Mesenchymal stem cell (in vitro differentiated cells and primary cell): Measurements from ENCODE around the gene CHN2.

Experiments
- DNase-seq: peaks from one replicate; pipeline ENCODE4 v3.0.0-alpha.2; 2013
- H2AFZ ChIP-seq: one replicate; pipeline ENCODE4 v1.6.1; 2013; ENCODE audit warnings: low read depth, mild to moderate bottlenecking, control low read depth, inconsistent platforms, low read length, moderate library complexity
- H2AK5ac ChIP-seq: 2 replicates; pipeline ENCODE4 v1.6.1; 2013; ENCODE audit warnings: low read length, moderate library complexity, mild to moderate bottlenecking, inconsistent platforms; ENCODE audit not compliant: severe bottlenecking
- H2BK120ac ChIP-seq: one replicate; pipeline ENCODE4 v1.6.1; 2013; ENCODE audit warnings: low read depth, mild to moderate bottlenecking, inconsistent platforms, low read length, moderate library complexity
- H2BK12ac ChIP-seq, 2 experiments: one replicate each; pipeline ENCODE4 v1.6.1; 2013; ENCODE audit warnings: inconsistent platforms in 2 of 2, low read length in 2 of 2, mild to moderate bottlenecking in 2 of 2, moderate library complexity in 2 of 2, control low read depth in 1 of 2
- H2BK15ac ChIP-seq: one replicate; pipeline ENCODE4 v1.6.1; 2013; ENCODE audit warnings: mild to moderate bottlenecking, low read depth, inconsistent platforms; ENCODE audit not compliant: poor library complexity, severe bottlenecking
- H2BK5ac ChIP-seq: 2 replicates; pipeline ENCODE4 v1.6.1; 2013; ENCODE audit warnings: low read depth, mild to moderate bottlenecking, low read length, control low read depth, inconsistent platforms; ENCODE audit not compliant: poor library complexity, severe bottlenecking
- H3K14ac ChIP-seq, 2 experiments: one replicate each; pipeline ENCODE4 v1.6.1; 2013; ENCODE audit warnings: inconsistent platforms in 2 of 2, low read length in 2 of 2, control low read depth in 1 of 2, mild to moderate bottlenecking in 1 of 2, moderate library complexity in 1 of 2
- H3K18ac ChIP-seq, 2 experiments: one replicate each; pipeline ENCODE4 v1.6.1; 2013; ENCODE audit warnings: inconsistent platforms in 2 of 2, low read length in 2 of 2, control low read depth in 1 of 2, low read depth in 1 of 2, mild to moderate bottlenecking in 1 of 2
- H3K23ac ChIP-seq, 2 experiments: one replicate each; pipeline ENCODE4 v1.6.1; 2013; ENCODE audit warnings: inconsistent platforms in 2 of 2, low read length in 2 of 2, mild to moderate bottlenecking in 2 of 2, moderate library complexity in 2 of 2, control low read depth in 1 of 2
- H3K27ac ChIP-seq: 2 replicates; pipeline ENCODE4 v1.5.1; 2013; ENCODE audit warnings: mild to moderate bottlenecking, moderate library complexity, low read length, control low read depth, inconsistent platforms; ENCODE audit not compliant: poor library complexity, severe bottlenecking
- H3K27me3 ChIP-seq, 2 experiments: 2 replicates each; pipeline versions ENCODE4 v1.6.1 to v1.7.0; 2013; ENCODE audit warnings: low read length in 2 of 2, mild to moderate bottlenecking in 2 of 2, moderate library complexity in 2 of 2, control low read depth in 1 of 2, inconsistent platforms in 1 of 2; ENCODE audit not compliant: control insufficient read depth in 1 of 2, insufficient read depth in 1 of 2
- H3K36me3 ChIP-seq, 2 experiments: 2 replicates each; pipeline versions ENCODE4 v1.6.1 to v1.7.0; 2013; ENCODE audit warnings: low read length in 2 of 2, control low read depth in 1 of 2, inconsistent platforms in 1 of 2, low read depth in 1 of 2, mild to moderate bottlenecking in 1 of 2; ENCODE audit not compliant: insufficient read depth in 2 of 2, control insufficient read depth in 1 of 2
- H3K4ac ChIP-seq, 2 experiments: one replicate each; pipeline ENCODE4 v1.6.1; 2013; ENCODE audit warnings: inconsistent platforms in 2 of 2, low read length in 2 of 2, mild to moderate bottlenecking in 2 of 2, moderate library complexity in 2 of 2, control low read depth in 1 of 2, low read depth in 1 of 2
- H3K4me1 ChIP-seq: 2 replicates; pipeline ENCODE4 v1.6.1; 2013; ENCODE audit warnings: low read depth, low read length, control low read depth; ENCODE audit not compliant: control insufficient read depth, insufficient read depth
- H3K4me2 ChIP-seq: 2 replicates; pipeline ENCODE4 v1.6.1; 2013; ENCODE audit warnings: low read length, mild to moderate bottlenecking, inconsistent platforms; ENCODE audit not compliant: poor library complexity, severe bottlenecking
- H3K4me3 ChIP-seq, 2 experiments: 2 replicates each; pipeline versions ENCODE4 v1.5.1 to v1.7.0; 2013; ENCODE audit warnings: low read length in 2 of 2, mild to moderate bottlenecking in 2 of 2, control low read depth in 1 of 2, low read depth in 1 of 2; ENCODE audit not compliant: insufficient read depth in 1 of 2
- H3K79me1 ChIP-seq: replicated peaks from 2 replicates; pipeline ENCODE4 v1.6.1; 2013; ENCODE audit warnings: mild to moderate bottlenecking, control low read depth, low read length, inconsistent platforms; ENCODE audit not compliant: poor library complexity, severe bottlenecking
- H3K9ac ChIP-seq: 2 replicates; pipeline ENCODE4 v1.7.0; 2013; ENCODE audit warnings: mild to moderate bottlenecking, low read length, moderate library complexity
- H3K9me3 ChIP-seq: 2 replicates; pipeline ENCODE4 v1.7.0; 2013; ENCODE audit warnings: mild to moderate bottlenecking, low read length; ENCODE audit not compliant: control insufficient read depth
- H4K8ac ChIP-seq: one replicate; pipeline ENCODE4 v1.6.1; 2013; ENCODE audit warnings: inconsistent platforms, mild to moderate bottlenecking, low read length, moderate library complexity
- H4K91ac ChIP-seq: one replicate; pipeline ENCODE4 v1.6.1; 2013; ENCODE audit warnings: mild to moderate bottlenecking, low read length, inconsistent platforms
- WGBS: methylation state at CpG from one replicate; pipeline ENCODE4 v1.1.7; 2013; ENCODE audit warnings: mixed read lengths; 5-methylcytosine and 5-hydroxymethylcytosine counted together

CHN2 gene

DNA sequence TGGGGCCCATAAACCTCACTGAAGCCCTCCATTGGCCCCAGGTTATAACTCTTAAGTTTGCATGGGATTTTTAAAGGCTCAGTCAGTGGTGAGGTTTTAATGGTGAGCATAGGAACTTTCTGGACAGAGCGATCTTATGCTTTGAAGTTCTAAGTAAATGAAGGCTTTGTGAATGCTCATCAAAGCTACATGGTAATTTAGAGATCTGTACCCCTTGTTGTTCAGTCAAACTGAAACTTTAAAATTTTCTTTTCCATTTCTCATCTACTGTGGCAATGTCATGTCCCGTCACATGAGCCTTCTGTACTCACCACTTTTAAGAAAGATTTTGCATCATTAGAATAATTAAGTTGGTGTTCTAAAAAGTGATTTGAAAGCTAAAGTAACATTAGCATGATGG, 39.9 kb downstream of the CHN2 start:
- Histone ChIP-seq H2BK15ac (no peak overlapping the region), H3K4me2 (no peak overlapping the region), H3K4me1 (no peaks in the 10 kb centered on the region), H4K91ac (no peak overlapping the region), H3K27ac (no peak overlapping the region), H3K23ac (no peak overlapping the region), H3K36me3 (no peaks in the 10 kb centered on the region), H3K79me1 (no peaks in the 10 kb centered on the region), H2AK5ac (no peak overlapping the region), H3K9me3 (no peaks in the 10 kb centered on the region), H2BK12ac (no peak overlapping the region), H3K4me3 (no peak overlapping the region), H2BK120ac (no peak overlapping the region), H2BK5ac (no peak overlapping the region), H3K4ac (no peak overlapping the region), H4K8ac (no peak overlapping the region), H3K27me3 (peaks cover 0 to 4% of the 10 kb centered on the region in 2 experiments), H3K14ac (no peak overlapping the region), H2AFZ (no peak overlapping the region), H3K9ac (no peak overlapping the region), H3K18ac (no peak overlapping the region)
- DNase-seq: no peak
- WGBS: 100% methylated on average over 1 of the region's 2 CpGs

DNA sequence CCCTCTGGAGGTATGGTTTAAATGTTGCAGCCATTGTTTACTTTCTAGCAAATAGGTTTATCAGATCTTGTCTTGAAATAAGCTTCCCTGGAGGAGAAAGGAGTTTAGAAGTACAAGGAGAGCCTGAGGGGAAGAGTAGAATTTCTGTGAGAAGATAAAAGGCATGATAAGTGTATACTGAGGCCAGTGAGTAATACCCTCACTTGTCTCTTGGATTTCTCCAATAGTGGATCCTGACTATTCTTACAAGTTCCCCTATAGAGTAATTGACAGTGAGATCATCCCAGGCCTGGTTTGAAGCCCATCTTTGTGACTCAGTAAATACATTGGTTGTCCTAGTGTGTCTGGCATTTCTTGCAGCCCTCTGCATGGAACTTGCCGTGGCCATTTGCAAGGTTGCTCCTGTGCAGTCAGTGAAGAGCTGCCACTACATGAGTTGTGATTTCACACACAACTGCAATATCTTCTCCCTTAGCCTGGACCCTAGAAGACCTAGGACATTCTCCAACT, 41.6 kb downstream of the CHN2 start:
- no peak overlapping the region for H4K8ac ChIP-seq
- WGBS: 67% methylated on average over 1 of the region's 1 CpG
- no peak overlapping the region for H2BK12ac ChIP-seq

DNA sequence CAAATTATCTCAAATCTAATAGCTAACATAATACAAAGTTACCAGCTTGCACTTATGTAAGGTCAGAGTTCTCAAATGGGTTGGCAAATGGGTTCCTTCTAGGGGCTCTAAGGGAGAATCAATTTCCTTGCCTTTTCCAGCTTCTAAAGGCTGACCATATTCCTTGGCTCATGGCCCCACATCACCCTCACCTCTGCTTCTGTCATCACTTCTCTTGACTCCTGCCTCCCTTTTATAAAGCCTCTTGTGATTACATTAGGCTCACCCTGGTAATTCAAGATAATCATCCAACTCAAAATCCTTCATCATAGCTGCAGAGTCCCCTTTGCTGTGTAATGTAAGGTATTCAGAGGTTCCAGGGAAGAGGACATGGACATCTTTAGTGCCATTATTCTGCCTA, 42.1 kb downstream of the CHN2 start:
- DNase-seq: no peak
- no peak overlapping the region for H3K4me3 ChIP-seq
- no peaks in the 10 kb centered on the region for H3K79me1 ChIP-seq
- no peaks in the 10 kb centered on the region for H3K9me3 ChIP-seq
- H3K36me3 ChIP-seq: no peaks in the 10 kb centered on the region
- H3K23ac ChIP-seq: no peak overlapping the region
- H3K18ac ChIP-seq: no peak overlapping the region
- H3K9ac ChIP-seq: no peak overlapping the region
- H2AFZ ChIP-seq: no peak overlapping the region
- no peak overlapping the region for H4K91ac ChIP-seq
- H2BK120ac ChIP-seq: no peak overlapping the region
- no peak overlapping the region for H3K4ac ChIP-seq
- no peak overlapping the region for H2AK5ac ChIP-seq
- peaks cover 0 to 4% of the 10 kb centered on the region in 2 experiments for H3K27me3 ChIP-seq
- no peaks in the 10 kb centered on the region for H3K4me1 ChIP-seq
- no peak overlapping the region for H4K8ac ChIP-seq
- H3K4me2 ChIP-seq: no peak overlapping the region
- no peak overlapping the region for H3K27ac ChIP-seq
- H2BK12ac ChIP-seq: no peak overlapping the region
- no peak overlapping the region for H3K14ac ChIP-seq
- H2BK5ac ChIP-seq: no peak overlapping the region
- no peak overlapping the region for H2BK15ac ChIP-seq

More for the DNA sequence above, 41.6 kb downstream of the CHN2 start:
- H3K9ac ChIP-seq: no peak overlapping the region
- H3K14ac ChIP-seq: no peak overlapping the region
- H2AFZ ChIP-seq: no peak overlapping the region
- H3K27me3 ChIP-seq: peaks cover 0 to 4% of the 10 kb centered on the region in 2 experiments
- H3K4me1 ChIP-seq: no peaks in the 10 kb centered on the region
- H3K9me3 ChIP-seq: no peaks in the 10 kb centered on the region
- no peak overlapping the region for H2BK15ac ChIP-seq
- no peaks in the 10 kb centered on the region for H3K79me1 ChIP-seq
- H3K23ac ChIP-seq: no peak overlapping the region
- H3K4me2 ChIP-seq: no peak overlapping the region
- no peak overlapping the region for H3K4ac ChIP-seq
- no peak overlapping the region for H3K18ac ChIP-seq
- H3K36me3 ChIP-seq: no peaks in the 10 kb centered on the region
- no peak for DNase-seq
- no peak overlapping the region for H3K4me3 ChIP-seq
- no peak overlapping the region for H2BK5ac ChIP-seq
- no peak overlapping the region for H2AK5ac ChIP-seq
- H4K91ac ChIP-seq: no peak overlapping the region
- H2BK120ac ChIP-seq: no peak overlapping the region
- H3K27ac ChIP-seq: no peak overlapping the region

DNA sequence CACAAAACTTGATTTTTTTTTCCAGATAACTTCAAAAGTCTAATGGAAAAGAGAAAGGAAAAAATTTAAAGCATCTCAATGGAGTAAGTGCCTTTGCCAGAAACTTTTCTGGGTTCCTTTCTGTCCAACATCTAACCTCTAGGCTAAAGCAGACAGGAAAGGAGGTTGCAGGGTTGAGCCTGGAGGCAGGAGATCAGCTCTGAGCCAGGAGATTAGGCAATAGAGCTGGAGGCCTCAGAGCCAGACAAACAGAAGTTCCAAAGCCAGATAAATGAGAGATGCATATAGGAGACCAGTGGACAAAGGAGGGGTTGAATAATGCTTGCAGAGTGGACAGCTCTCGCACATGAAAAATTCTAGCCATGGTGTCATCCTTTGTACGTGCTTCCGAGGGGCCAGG, 42.9 kb downstream of the CHN2 start:
- H3K27me3 ChIP-seq: peaks cover 0 to 4% of the 10 kb centered on the region in 2 experiments
- H2BK5ac ChIP-seq: no peak overlapping the region
- no peak for DNase-seq
- no peaks in the 10 kb centered on the region for H3K36me3 ChIP-seq
- no peak overlapping the region for H3K27ac ChIP-seq
- 83% methylated on average over 3 of the region's 3 CpGs for WGBS
- H2BK120ac ChIP-seq: no peak overlapping the region
- H4K91ac ChIP-seq: no peak overlapping the region
- no peaks in the 10 kb centered on the region for H3K79me1 ChIP-seq
- no peaks in the 10 kb centered on the region for H3K4me1 ChIP-seq
- H3K4ac ChIP-seq: no peak overlapping the region
- no peak overlapping the region for H2BK12ac ChIP-seq
- no peak overlapping the region for H4K8ac ChIP-seq
- no peak overlapping the region for H3K4me3 ChIP-seq
- H3K14ac ChIP-seq: no peak overlapping the region
- no peaks in the 10 kb centered on the region for H3K9me3 ChIP-seq
- H3K4me2 ChIP-seq: no peak overlapping the region
- H2BK15ac ChIP-seq: no peak overlapping the region
- H3K18ac ChIP-seq: no peak overlapping the region
- H3K23ac ChIP-seq: no peak overlapping the region
- H3K9ac ChIP-seq: no peak overlapping the region
- no peak overlapping the region for H2AFZ ChIP-seq
- H2AK5ac ChIP-seq: no peak overlapping the region
